Nephron (organoid): Measurements from ENCODE around the gene B4GALNT2.

Source experiments
- H3K27ac Mint-ChIP-seq, 3 experiments: 2 replicates each; pipeline ENCODE4 v1.8.0; 2020; ENCODE audit warnings: mixed read lengths in 3 of 3, mild to moderate bottlenecking in 2 of 3, moderate library complexity in 1 of 3
- H3K27me3 Mint-ChIP-seq: 2 replicates; pipeline ENCODE4 v1.8.0; 2021; ENCODE audit warnings: low read depth, mild to moderate bottlenecking, moderate library complexity, mixed read lengths
- H3K36me3 Mint-ChIP-seq: 2 replicates; pipeline ENCODE4 v1.8.0; 2020; ENCODE audit warnings: low read depth, mixed read lengths
- H3K4me1 Mint-ChIP-seq: 2 replicates; pipeline ENCODE4 v1.8.0; 2020; ENCODE audit warnings: mixed read lengths
- H3K4me3 Mint-ChIP-seq, 3 experiments: 2 replicates each; pipeline ENCODE4 v1.8.0; 2020; ENCODE audit warnings: mild to moderate bottlenecking in 3 of 3, mixed read lengths in 3 of 3, moderate library complexity in 2 of 3
- H3K9me3 Mint-ChIP-seq: 2 replicates; pipeline ENCODE4 v1.8.0; 2020; ENCODE audit warnings: mixed read lengths
- CTCF ChIP-seq, 3 experiments: fragments of 200-600 bp; sonication (generic); IDR thresholded peaks; one replicate each; pipeline ENCODE4 v1.5.0; 2021; ENCODE audit warnings: antibody characterized with exemption in 3 of 3; ENCODE audit not compliant: unreplicated experiment in 3 of 3

Gene B4GALNT2

GRCh38 chr17:49209061-49209571 lies 76.5 kb downstream of the B4GALNT2 start:
- Mint-ChIP-seq H3K36me3 (no peaks in the 10 kb centered on the region), H3K27ac (no peak overlapping the region), H3K4me1 (peaks cover 13% of the 10 kb centered on the region), H3K27me3 (peaks cover 20% of the 10 kb centered on the region), H3K4me3 (no peak overlapping the region), H3K9me3 (no peaks in the 10 kb centered on the region)
- TF ChIP-seq CTCF (IDR thresholded peaks at IDR 0.05; ENCODE audit: unreplicated experiment in 3 of 3), result no peak

- H3K9me3 Mint-ChIP-seq, result no peaks in the 10 kb centered on the region
- TF ChIP-seq CTCF (IDR thresholded peaks at IDR 0.05; ENCODE audit: unreplicated experiment in 3 of 3), result no peak
- H3K27ac Mint-ChIP-seq, result peak within 1 kb of the TSS; percentile 28 to 62 (median 52)
- peaks cover 13% of the 10 kb centered on the region for H3K4me1 Mint-ChIP-seq
- H3K36me3 Mint-ChIP-seq, result no peaks in the 10 kb centered on the region
- H3K27me3 Mint-ChIP-seq, result peaks cover 16% of the 10 kb centered on the region
- H3K4me3 Mint-ChIP-seq, result peak within 1 kb of the TSS; percentile 39 to 64 (median 55)
Observed at GRCh38 chr17:49210158-49211029, 77.8 kb downstream of the B4GALNT2 start, which contains the start of the genes ABI3 and GNGT2. Gene ABI3, plus strand, starts transcription at chr17:49210707. Its CDS starts 18 bp downstream, at chr17:49210725. Gene GNGT2, minus strand, starts transcription at chr17:49210574. Its CDS starts 3,152 bp downstream, at chr17:49207422.

GRCh38 chr17:49213399-49213798 lies 80.8 kb downstream of the B4GALNT2 start:
- H3K27me3 Mint-ChIP-seq, result peaks cover 22% of the 10 kb centered on the region
- no peaks in the 10 kb centered on the region for H3K36me3 Mint-ChIP-seq
- H3K27ac Mint-ChIP-seq, result peak overlapping the region in 1 of 3 experiments; percentile 82
- H3K4me3 Mint-ChIP-seq, result no peak overlapping the region
- TF ChIP-seq CTCF (IDR thresholded peaks at IDR 0.05; ENCODE audit: unreplicated experiment in 3 of 3), result no peak
- no peaks in the 10 kb centered on the region for H3K9me3 Mint-ChIP-seq
- peaks cover 13% of the 10 kb centered on the region for H3K4me1 Mint-ChIP-seq

GRCh38 chr17:49213847-49214246 lies 81.3 kb downstream of the B4GALNT2 start:
- H3K27me3 Mint-ChIP-seq, result peaks cover 22% of the 10 kb centered on the region
- H3K4me3 Mint-ChIP-seq, result no peak overlapping the region
- H3K9me3 Mint-ChIP-seq, result no peaks in the 10 kb centered on the region
- peaks cover 13% of the 10 kb centered on the region for H3K4me1 Mint-ChIP-seq
- no peaks in the 10 kb centered on the region for H3K36me3 Mint-ChIP-seq
- no peak for TF ChIP-seq CTCF (IDR thresholded peaks at IDR 0.05; ENCODE audit: unreplicated experiment in 3 of 3)
- H3K27ac Mint-ChIP-seq, result no peak overlapping the region

- no peak overlapping the region for H3K27ac Mint-ChIP-seq
Observed at GRCh38 chr17:49214676-49215360, 82.2 kb downstream of the B4GALNT2 start.

More at GRCh38 chr17:49214676-49215360, 82.2 kb downstream of the B4GALNT2 start:
- H3K4me3 Mint-ChIP-seq, result no peak overlapping the region
- no peaks in the 10 kb centered on the region for H3K9me3 Mint-ChIP-seq
- peaks cover 12% of the 10 kb centered on the region for H3K4me1 Mint-ChIP-seq
- TF ChIP-seq CTCF (IDR thresholded peaks at IDR 0.05; ENCODE audit: unreplicated experiment in 3 of 3), result no peak
- no peaks in the 10 kb centered on the region for H3K36me3 Mint-ChIP-seq
- peaks cover 16% of the 10 kb centered on the region for H3K27me3 Mint-ChIP-seq
